NT2/D1 (cell line): ENCODE results near the gene NELFB.

Source experiments
- SUZ12 ChIP-seq: IDR thresholded peaks from 2 replicates; pipeline ENCODE4 v1.6.1; 2011; ENCODE audit not compliant: insufficient read length, insufficient read depth; ENCODE audit errors: extremely low read depth
- YY1 ChIP-seq: IDR thresholded peaks from 2 replicates; pipeline ENCODE4 v1.6.1; 2011; ENCODE audit not compliant: insufficient read length, insufficient read depth
- ZNF274 ChIP-seq: IDR thresholded peaks from 2 replicates; pipeline ENCODE4 v1.6.1; 2011; ENCODE audit warnings: mild to moderate bottlenecking, low read depth, low read length

GRCh38 chr9:137244486-137245449 lies 10.4 kb upstream of the NELFB start:
- TF ChIP-seq ZNF274 = no peak
- no peak for TF ChIP-seq YY1
- no peak for TF ChIP-seq SUZ12
